ENCODE data around the gene DCP1A.
"Not testable (repeated sequence)": the region's sequence is repeated elsewhere in the genome, so short reads cannot be mapped to it uniquely, and the experiment has no call there.

Gene DCP1A

DNA sequence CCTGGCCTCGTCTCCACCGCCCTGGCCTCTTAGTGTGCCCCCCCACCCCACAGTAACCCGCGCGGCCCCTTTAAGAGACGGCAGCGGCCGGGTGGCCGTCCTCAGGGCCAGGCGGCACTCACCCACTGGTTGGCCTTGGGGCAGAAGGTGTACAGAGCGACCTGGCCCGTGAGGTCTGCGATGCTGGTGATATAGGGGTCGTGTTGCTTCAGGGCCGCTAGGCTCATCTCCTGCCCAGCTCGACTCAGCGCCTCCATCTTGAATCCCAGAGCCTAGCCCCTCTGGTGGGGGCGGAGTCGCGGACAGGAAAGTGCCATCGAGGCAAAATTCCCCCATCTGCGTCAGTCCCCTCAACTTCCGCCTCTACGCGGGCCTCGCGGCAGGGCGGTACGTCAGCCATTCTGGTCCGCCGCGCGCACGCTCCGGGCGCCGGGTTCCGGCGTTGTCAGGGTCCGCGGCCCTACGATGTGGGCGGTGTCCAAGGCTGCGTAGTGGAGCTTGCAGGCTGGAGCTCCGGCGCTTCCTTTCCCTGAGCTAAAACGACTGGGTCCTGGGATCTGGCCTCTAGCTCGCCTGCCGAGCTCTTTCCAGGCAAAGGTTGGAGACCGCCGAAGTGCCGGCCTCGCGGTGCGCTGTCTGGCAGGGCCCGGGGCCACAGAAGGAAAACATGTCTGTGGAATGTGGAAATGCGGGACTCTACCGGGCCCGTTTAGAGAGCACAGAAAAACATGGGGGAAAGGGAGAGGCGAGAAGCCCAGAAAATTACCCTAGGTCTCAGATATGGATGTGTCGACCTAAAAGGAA lies at the start of gene DCP1A:
Gene DCP1A, minus strand, starts transcription at position 283 of the 804 bp plus-strand sequence. Its CDS starts 26 bp downstream, at position 257.
- peak; percentile 93 for DNase-seq

DNA sequence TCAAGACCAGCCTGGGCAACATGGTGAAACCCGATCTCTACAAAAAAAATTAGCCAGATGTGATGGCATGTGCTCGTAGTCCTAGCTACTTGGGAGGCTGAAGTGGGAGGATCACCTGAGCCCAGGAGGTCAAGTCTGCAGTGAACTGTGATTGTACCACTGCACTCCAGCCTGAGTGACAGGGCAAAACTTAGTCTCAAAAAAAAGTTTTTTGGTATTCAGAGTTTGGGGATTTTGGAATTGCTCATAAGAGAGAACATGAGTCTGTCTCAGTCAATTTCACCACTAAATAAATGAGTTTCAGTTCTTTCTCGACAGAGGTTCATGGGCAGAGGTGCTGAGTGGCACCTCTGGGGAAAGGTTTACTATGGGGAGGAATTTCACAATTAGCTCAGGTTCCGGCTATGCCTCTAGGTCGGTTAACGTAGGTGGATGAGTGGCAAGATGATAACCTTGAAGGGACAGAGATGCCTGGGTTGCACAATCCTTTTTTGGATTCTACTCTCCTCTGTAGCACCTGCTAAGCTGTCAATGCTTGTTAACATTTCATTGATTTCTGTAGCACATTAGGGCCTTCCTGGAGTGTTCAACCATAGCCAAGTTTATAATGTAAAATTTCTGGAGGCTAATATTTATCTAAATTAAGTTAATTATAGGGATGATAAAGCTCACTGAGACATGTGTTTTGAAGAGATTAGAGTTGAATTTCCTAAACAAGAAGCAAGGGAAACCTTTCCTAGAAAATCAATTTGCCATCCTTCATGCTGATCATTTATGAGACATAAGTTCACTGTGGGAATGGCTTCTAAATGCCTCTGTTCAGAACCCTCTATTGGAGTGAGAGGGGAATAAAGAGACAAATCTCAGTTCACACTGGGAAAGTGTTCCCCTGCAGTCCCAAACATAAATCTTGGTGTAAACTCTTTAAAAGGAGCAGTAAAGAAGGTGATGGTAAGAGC lies 37.4 kb upstream of the DCP1A start:
- DNase-seq: no peak

DNA sequence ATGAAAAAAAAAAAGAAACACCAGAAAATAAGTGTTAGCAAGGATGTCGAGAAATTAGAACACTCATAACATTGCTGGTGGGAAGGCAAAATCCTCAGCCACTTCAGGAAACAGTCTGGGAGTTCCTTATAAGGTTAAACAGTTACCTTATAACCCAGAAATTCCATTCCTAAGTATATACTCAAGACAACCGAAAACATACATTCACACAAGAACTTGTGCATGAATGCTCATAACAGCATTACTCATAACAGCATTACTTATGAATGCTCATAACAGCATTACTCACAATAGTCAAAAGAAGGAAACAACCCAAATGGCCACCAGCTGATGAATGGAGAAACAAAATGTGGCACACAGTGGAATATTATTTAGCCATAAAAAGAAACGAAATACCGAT lies 34.8 kb upstream of the DCP1A start:
- DNase-seq: no peak

DNA sequence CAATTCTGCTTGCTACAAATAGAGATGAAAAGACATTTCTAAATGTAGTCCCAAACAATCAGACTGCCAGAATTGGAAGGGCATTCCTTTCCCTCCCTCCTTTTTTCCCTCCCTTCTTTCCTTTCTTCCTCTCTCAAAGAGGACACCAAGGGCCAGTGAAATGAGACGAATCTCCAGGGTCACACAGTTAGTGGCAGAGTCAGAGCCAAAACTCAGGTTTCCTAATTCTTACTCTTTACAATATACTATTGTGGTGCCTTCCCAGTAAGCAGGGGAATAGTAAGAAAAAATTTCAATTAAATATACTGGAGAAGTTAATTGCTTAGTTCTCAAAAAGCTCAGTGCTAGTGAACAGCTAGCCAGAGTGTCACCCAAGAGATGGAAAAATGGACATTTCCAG lies 33.0 kb upstream of the DCP1A start:
- no peak for DNase-seq

DNA sequence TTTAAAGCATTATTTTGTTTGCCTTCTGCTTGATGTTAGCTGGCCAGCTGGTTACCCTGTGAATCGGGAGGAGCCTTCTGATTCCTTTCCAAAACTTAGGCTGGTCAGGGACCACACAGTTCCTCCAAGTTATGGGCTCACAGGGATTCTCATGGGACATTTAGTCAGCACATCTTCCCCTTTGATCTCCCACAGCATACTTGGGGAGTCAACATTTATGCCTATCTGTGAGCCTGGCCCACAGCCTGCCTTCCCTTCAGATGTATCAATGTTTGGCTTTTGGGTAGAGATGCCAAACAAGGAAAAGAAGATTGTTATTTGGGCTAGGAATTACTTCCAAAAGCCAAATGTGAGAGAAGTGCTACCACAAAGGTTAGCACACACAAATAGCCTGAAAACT lies 32.6 kb upstream of the DCP1A start:
- DNase-seq: no peak

DNA sequence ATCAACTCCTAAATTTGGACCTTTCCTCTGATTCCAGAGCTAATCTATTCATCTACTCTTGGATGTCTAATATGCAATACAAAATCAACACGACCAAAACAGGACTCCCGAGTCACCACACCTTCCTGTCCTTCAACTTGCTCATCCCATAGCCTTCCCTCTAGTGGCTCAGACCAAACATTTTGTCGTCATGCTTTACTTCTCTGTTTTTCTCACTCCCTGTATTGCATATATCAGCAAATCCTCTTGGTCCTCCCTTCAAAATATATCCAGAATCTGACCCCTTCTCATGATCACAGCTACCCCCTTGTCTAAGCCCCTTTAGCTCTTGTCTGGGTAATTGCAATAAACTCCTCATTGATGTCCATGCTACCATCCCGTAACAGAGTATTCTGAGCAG lies 30.5 kb upstream of the DCP1A start:
- no peak for DNase-seq

DNA sequence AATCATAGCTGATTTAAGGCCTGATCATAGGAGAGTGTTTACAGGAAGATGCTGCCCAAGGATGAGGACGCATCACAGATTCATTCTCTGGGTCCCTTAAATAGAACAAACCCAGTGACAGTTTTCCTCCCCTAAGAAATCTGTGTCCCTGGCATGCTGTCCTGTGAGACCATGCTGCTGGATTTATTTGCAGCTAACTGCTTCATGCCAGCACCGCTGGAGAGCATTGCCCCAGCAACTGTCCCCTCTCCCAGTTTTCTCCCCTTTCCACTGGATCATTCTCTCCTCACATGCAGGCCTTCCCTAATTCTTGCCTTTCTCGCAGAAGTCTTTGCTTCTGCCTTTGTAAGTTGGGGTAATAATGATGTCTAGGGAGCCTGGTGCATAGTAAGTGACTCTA lies 29.3 kb upstream of the DCP1A start:
- no peak for DNase-seq

DNA sequence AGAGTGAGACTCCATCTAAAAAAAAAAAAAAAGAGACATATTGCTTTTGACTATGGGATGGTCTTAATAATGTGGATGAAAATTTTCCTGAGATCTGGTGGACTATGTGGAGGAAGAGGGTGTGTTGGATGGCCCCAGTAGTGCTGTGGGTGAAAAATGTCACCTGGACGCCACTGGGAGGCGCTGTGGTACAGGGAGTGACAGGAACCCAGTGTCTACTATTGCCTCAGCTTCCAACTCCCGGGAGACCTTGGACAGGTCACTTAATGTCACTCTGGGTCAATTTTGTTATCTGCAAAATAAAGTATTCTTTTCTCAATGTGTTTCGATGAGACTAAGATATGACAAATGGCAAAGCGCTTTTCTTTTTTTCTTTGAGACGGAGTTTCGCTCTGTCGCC lies 27.7 kb upstream of the DCP1A start:
- DNase-seq: peak; percentile 19

DNA sequence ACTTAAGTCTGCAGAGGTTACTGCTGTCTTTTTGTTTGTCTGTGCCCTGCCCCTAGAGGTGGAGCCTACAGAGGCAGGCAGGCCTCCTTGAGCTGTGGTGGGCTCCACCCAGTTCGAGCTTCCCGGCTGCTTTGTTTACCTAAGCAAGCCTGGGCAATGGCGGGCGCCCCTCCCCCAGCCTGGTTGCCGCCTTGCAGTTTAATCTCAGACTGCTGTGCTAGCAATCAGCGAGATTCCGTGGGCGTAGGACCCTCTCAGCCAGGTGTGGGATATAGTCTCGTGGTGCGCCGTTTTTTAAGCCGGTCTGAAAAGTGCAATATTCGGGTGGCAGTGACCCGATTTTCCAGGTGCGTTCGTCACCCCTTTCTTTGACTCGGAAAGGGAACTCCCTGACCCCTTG lies 23.4 kb upstream of the DCP1A start:
- DNase-seq: not testable (repeated sequence)

DNA sequence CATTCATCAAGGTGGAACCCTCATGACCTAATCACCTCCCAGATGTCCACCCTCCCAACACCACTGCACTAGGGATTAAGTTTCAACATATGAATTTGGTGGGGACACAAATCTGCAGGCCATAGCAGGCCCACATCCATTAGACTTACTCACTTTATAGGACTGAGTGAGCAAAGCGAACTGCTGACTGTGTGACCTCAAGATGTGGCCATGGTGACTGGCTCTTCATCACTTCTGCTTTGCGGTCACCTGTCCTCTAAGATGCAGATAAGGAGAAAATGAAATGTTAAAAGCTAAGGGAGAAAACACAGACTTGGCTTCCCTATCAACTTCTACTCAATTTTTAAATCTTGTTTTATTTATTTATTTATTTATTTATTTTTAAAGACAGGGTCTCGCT lies 14.5 kb upstream of the DCP1A start:
- DNase-seq: no peak

DNA sequence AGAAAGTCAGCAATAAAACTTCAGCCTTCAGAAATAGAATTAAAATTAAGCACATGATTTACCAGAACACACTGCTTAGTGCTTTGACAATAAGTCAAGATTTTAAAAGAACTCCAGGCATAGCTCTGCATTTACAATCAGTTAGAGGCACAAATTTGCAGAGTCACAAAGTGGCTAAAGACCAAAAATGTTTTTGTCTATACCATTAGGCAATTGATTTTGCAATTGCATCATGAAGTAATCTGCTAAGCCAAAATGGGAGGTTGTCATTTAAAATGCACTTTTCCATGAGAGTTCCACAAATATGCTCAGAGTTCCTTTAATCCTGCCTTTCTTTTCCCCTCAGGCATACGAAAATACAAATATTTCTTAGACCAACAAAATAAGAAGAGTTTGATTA lies 10.1 kb upstream of the DCP1A start:
- no peak for DNase-seq

DNA sequence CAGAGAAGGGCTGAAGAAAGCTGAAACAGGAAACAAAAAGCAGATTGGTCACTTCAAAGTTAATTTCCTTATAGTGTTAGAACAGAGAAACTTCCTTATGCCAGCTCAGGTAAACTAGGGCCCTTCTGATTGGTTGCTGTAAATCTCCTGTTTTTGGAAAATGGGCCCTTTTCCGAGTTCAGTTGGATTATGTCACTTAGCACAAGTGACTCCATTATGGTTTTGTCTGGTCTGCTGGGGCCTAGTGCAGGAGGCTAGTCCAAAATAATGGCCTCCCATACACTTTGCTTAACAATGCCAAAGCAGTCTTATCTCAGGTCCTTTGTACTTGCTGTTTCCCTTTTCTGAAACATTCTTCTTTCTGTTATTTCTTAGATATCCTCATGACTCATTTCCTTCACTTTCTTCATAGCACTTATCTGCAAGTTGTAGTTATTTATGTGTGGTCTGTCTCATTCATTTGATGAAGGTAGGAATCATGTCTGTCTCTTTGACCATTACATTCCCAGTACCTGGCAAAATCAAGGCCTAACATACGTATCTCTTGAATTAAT lies 7.7 kb upstream of the DCP1A start:
- DNase-seq: no peak

DNA sequence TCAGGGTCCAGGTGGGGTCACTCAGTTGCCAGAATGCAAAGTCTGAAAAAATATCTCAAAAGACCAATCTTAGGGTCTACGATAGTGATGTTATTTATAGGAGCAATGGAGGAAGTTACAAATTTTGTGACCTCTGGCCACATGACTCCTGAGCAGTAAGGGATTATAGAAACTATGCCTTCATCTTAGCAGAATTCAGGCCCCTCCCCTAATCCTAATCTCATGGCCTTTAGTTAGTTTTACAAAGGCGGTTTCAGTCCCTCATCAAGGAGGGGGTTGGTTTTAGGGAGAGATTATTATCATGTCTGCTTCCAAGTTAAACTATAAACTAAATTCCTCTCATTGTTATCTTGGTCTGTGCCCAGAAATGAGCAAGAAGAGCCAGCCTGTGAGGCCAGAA lies 5.9 kb upstream of the DCP1A start:
- DNase-seq: no peak

DNA sequence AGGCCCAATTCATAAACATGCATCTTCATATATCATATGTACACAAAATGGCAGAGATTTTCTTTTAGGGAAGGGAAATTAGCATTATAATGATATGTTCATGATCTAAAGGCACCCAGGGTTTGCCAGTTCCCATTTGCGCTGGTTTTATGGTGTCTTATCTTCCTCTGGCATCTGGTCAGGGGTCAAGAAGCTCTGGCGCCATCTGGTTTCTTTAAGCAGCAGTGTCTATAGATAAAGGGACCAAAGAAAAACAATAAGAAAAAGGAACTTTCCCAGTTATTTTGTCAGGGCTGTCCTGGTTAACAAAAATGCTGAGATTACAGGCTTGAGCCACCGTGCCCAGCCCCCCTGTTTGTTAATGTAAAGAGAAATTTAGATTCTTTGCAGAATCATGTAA lies 3.3 kb upstream of the DCP1A start:
- DNase-seq: no peak

DNA sequence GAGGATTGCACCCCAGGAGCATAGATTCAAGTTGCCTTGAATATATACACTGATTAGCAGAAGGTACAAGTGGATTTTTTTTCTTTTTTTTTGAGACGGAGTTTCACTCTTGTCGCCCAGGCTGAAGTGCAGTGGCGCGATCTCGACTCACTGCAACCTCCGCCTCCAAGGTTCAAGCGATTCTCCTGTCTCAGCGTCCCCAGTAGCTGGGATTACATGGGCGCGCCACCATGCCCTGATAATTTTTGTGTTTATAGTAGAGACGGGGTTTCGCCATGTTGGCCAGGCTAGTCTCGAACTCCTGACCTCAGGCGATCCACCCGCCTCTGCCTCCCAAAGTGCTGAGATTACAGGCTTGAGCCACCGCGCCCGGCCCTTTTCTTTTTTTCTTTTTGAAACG lies 775 bp upstream of the DCP1A start:
- not testable (repeated sequence) for DNase-seq

DNA sequence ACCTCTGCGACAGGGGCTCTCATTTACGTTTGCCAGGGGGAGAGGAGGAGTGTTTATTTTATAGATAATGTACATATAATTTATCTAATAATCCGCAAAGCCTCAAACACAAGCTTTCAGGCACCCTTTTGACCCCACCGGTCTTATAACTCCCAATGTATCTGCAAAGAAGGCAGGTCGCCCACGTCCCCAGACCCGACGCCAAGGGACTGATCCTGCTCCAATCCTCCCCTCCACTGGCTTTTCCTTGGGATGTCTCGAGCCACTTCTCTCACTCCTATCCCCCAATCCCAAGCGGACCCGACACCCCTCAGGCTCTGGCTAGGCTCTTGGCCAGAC lies 452 bp downstream of the DCP1A start:
- no peak for DNase-seq

DNA sequence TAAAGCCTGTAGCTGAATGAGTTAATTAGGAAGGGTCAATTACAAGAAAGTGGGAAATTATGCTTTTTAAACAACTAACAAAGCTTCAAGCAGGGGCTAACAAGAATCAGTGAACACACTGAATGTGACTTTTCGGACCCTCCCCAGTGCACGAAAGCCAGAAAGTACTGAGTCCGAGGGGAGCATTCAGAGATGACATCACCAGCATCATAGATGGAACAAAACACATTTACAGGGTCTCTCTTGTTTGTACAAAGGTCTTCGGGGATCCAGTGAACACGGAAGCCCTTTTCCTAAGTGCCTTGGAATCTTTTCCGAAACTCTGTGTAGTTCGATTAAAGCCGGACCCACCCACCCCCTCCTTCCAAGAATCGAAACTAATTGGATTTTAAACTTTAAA lies 829 bp downstream of the DCP1A start:
- DNase-seq: no peak

DNA sequence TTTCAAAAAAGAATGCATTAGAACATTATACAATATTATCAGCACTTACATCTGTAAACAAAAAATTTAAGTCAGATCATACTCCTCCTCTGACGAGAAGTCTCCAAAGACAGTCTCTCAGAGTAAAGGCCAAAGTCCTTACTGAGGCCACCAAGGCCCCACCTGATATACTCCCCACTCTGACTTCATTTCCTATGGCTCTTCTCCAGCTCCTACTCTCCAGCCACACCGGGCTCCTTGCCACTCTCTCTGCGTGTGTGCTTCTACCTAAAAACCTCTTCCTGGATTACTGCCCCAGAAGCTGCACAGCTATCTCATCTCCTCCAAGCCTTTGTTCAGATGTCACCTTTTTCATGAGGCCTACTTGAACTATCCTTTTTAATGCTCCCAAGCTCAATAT lies 5.0 kb downstream of the DCP1A start:
- DNase-seq: no peak

DNA sequence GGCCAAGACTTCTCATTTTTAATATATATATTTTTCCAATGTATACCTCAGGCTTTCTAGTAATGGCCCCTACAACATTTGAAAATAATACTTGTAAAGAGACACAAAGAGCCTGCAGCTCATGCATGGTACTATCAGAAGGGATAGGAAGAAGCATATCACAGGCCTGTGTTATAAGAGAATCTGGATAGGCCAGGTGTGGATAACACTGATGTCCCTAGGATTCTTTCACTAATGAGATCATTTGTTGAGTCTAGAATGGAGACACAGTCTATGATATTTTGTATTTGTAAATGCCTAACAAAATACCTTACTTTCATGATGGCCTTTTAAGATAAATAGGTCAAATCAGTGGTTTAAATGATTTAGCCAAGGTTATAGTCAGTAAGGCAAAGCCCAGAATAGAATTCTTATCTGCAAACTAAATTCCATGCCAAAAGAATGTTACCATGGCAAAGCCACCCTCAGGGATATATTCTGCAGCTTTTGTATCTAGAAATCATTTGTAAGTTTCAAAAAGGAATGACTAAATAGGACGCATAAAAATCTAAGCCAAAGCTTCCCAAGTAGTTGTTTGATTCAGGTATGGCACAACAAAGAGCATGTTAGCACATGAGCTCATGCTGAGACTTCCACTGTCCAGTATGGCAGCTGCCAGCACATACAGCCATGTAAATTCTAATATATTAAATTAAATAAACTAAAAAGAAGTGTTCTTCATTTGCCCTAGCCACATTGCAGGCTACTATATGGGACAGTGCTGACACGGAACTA lies 10.0 kb downstream of the DCP1A start:
- no peak for DNase-seq

DNA sequence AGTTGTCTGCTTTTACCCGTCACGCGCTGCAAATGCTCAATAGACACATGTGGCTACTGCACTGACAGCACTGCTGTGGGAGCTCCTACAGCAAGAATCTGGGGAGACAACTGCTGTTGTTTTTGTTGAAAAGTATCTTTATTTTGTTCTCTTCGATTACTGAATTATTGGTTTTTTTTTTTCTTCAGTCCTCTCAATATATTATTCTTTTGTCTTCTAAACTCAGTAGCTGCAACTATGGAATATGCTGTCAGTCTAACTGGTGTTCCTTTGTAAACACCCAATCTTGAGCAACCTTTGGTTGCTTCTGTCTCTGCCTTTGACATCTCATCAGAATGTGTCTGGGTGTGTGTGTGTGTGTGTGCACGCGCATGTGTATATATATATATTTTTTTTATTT lies 12.6 kb downstream of the DCP1A start:
- no peak for DNase-seq

DNA sequence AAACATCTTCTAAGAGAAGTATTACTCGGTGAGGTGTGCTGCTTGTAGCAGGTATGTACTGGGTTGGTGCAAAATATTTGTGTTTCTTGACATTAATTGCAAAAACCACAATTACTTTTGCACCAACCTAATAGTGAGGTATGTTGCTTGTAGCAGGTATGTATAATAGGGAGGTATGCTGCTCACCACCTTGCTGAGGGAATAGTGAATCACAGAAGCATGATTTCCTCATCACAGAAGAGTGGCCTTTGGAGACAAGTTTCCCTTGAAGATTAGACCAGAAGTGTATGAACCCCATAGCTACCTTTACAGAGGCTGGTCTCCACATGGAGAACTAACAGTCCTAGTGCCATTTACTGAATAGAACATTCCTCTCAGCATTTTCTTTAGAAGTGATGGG lies 15.5 kb downstream of the DCP1A start:
- no peak for DNase-seq

DNA sequence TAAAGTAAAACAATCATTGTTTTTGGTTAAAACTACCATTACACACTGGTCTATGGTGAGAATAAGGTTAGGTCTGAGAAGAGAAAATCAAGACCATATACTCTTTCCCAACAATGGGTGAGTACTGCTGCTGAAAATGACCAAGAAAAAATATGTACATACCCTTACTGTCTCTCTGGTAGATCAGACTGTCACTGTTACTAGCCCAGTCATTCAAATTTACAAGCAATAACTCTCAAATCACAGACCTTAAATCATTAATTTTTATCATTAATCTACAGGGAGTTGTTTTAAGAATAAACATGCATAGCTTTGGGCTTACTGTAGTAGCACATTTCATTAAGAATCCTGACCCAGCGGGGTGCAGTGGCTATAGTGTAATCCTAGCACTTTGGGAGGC lies 17.4 kb downstream of the DCP1A start:
- DNase-seq: no peak

DNA sequence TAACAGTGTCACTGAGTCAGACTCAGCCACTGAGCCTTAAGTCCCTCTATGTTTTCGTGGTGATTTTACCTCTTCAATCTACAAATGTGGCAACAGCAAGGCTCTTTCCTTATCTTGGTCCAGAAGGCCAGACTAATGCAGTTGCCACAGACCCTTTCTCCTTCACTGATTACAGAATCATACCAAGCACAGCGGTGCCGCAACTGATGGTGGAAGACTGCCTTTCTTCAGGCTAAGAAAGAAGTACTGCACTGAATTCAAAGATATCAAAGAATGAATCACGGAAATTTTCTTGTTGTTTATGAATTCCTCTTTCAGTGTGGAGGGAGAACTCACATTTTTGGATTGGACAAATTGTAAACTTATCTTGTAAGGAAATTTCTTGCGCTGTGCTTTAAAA lies 18.6 kb downstream of the DCP1A start:
- no peak for DNase-seq

All from activated gamma-delta T cell treated with Interleukin-2 at 50 U/mL for 16 hours (primary cell).